HG02852 (cell line): ENCODE measurements around the gene MYO16.
"Not testable (repeated sequence)": the region's sequence is repeated elsewhere in the genome, so short reads cannot be mapped to it uniquely, and the experiment has no call there.

Experiments
- ATAC-seq: cut with Tn5 transposase; IDR thresholded peaks from one replicate; pipeline ENCODE4 v1.9.1; 2021; ENCODE audit warnings: mild to moderate bottlenecking, moderate library complexity; ENCODE audit not compliant: unreplicated experiment

MYO16 gene

DNA sequence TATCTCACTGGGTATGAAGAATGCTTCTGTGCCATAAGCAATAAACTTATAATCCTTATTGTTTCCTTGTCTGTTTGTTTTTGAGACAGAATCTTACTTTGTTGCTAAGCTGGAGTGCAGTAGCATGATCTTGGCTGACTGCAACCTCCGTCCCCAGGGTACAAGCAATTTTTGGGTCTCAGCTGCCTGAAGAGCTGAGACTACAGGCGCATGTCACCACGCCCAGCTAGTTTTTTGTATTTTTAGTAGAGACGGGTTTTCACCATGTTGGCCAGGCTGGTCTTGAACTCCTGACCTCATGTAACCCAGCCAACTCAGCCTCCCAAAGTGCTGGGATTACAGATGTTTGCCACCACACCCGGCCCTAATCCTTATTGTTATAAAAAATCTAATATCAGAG is 112.5 kb downstream of the MYO16 start:
- no peak for ATAC-seq

DNA sequence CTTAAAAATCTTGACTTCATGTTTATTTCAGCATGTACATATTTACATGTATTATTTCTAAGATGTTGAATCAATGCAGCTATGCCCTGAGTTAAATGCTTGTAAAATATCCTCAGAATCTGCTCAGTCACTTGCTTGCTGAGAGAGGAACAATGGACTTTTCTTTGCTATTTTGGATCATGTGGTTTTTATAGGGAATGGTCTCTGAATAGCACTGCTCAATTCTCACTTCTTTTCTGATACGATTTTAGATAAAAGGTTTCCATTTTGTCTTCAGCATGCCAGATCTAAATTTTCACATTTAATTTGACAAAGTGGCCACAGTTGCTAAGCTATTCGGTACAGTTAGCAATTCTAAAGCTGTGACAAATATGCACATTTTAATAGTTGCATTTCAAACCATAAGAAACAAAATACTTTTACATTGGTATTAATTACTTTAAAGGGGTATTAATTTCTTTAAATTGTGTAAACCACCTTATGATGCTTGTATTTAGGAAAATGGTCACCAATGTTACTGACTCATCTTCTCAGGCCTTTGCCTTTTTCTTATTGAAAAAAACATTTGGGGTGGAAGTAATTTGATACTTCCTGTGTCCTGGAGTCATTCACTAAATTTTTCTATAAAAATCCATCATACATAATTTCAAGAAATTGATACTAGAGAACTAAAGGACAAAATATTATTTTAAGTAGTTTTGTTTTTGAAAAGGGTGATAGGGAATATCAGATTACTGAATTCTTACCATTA is 113.5 kb downstream of the MYO16 start:
- no peak for ATAC-seq

- no peak for ATAC-seq
Measured at GRCh38 chr13:108743522-108743921, 114.1 kb downstream of the MYO16 start.

- ATAC-seq: no peak
Measured at GRCh38 chr13:108747843-108748242, 118.4 kb downstream of the MYO16 start.

GRCh38 chr13:108752276-108752675 is 122.9 kb downstream of the MYO16 start:
- ATAC-seq: no peak

DNA sequence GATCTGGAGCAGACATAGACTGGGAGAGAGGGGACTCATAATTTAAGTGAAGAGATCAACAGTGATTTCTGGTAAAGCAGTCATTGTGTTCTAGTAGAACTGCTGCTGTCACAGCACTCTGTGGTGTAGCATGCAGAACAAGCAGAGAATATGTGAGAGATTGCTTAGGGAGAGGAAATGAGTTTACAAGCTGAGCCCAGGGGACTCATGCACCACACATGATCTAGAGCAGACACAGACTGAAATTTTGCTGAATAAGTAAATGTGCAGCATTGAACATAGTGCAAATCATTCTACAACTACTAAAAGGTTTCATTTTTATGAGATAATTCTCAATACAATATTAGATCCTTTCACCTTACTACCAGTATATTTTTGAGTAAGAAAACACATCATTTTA is 125.7 kb downstream of the MYO16 start:
- ATAC-seq: no peak

- ATAC-seq: no peak
Measured at GRCh38 chr13:108760129-108760528, 130.7 kb downstream of the MYO16 start.

GRCh38 chr13:108760541-108760940 is 131.1 kb downstream of the MYO16 start:
- ATAC-seq: no peak

DNA sequence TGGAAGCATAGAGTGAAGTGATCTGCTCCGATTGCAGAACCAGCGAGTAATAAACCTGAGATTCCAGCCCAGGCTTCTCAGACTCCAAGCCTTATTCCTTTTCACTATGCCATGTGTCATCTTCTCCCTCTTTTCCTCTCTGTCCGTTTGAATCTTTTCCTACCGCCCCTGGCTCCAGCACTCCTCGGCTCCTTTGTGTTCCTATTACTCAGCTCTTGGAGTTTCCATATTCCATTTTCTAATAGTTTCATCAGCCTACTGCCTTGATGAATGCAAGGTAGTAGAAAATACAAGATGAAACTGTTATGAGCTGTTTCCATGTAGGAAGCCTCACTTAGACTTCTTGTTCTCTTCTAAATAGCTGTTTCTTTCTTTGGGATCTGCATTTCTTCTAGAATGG is 138.6 kb downstream of the MYO16 start:
- no peak for ATAC-seq

- no peak for ATAC-seq
Measured at GRCh38 chr13:108769213-108770070, 140.0 kb downstream of the MYO16 start.

DNA sequence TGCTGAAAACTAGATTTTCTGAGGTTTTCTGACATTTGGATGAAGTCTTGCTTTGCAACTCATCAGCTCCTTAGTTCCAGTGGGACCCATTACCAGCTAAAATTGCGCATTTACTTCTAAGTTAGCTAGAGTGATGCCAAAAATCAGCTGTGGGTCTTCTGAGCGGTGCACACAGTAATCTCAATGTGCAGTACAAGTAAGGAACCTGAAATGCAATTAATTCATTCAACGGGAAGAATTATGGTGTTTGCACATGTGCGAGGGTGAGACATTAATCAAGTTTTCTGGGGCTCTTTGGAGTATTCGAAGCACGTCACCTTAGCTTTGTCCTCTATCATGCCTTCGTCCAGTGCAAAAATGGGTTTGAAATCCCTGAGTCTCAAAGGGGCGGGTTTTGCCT is 146.2 kb downstream of the MYO16 start:
- no peak for ATAC-seq

DNA sequence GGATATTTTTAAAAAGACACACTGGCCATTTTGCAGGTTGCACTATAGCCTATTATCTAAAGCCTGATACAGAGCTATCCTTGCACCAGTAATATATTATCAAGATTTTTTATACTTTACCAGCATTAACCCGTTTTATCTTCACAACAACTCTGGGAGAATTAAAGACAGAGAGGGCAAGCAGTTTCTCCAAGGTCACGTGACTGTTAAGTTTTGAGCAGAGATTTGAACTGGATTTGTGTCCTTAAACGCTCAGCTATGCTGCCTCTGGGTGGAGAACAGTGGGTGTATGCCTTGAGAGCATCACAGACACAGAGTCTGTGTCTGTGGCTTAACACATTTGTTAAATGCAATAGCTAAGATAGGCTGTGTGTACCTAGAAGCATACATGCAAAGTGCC is 147.2 kb downstream of the MYO16 start:
- no peak for ATAC-seq

- ATAC-seq: no peak
Measured at GRCh38 chr13:108777421-108778420, 148.3 kb downstream of the MYO16 start.

GRCh38 chr13:108779308-108779707 is 149.9 kb downstream of the MYO16 start:
- no peak for ATAC-seq

GRCh38 chr13:108780706-108781105 is 151.3 kb downstream of the MYO16 start:
- ATAC-seq: no peak

- ATAC-seq: no peak
Measured at GRCh38 chr13:108781312-108781711, 151.9 kb downstream of the MYO16 start.

DNA sequence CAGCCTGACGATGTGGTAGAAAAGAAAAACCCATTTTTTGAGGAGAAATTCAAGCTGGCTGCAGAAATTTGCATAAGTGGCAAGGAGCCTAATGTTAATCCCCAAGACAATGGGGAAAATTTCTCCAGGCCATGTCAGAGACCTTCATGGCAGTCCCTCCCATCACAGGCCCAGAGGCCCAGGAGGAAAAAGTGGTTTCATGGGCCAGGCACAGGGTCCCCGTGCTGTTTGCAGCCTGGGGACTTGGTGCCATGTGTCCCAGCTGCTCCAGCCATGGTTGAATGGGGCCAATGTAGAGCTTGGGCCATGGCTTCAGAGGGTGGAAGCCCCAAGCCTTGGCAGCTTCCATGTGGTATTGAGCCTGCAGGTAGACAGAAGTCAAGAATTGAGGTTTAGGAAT is 153.1 kb downstream of the MYO16 start:
- not testable (repeated sequence) for ATAC-seq

- ATAC-seq: no peak
Measured at GRCh38 chr13:108785844-108786243, 156.4 kb downstream of the MYO16 start.

GRCh38 chr13:108786456-108787200 is 157.2 kb downstream of the MYO16 start:
- no peak for ATAC-seq

GRCh38 chr13:108787700-108788414 is 158.4 kb downstream of the MYO16 start:
- ATAC-seq: no peak
